Measurements from ENCODE around the gene LSP1. TPM values are rescaled to one million over a fixed set of nuclear protein-coding genes. Genes with fewer than 3 reads are reported as not detected.

Gene LSP1
- total and polyA plus RNA-seq, 2 experiments from 2014 or later = 2.8 TPM; not detected in 1

- Histone ChIP-seq H3K36me3 (no peaks in the 10 kb centered on the region), H3K9me3 (ENCODE audit: low read depth) (no peaks in the 10 kb centered on the region), H3K27me3 (no peaks in the 10 kb centered on the region), H3K4me3 (no peak overlapping the region), H3K27ac (no peak overlapping the region), H3K4me1 (ENCODE audit: low read depth) (no peaks in the 10 kb centered on the region)
- no peak for DNase-seq (ENCODE audit: low read depth in 1 of 2, low spot score in 1 of 2)
- TF ChIP-seq CTCF (IDR thresholded peaks at IDR 0.05; ENCODE audit: low read depth, low read length) = no peak
These were observed 62.9 kb downstream of the LSP1 start for GRCh38 chr11:1915795-1916131.

- no peak overlapping the region for H3K4me3 ChIP-seq
- H3K27ac ChIP-seq = no peak overlapping the region
- no peaks in the 10 kb centered on the region for H3K36me3 ChIP-seq
- H3K4me1 ChIP-seq (ENCODE audit: low read depth) = no peaks in the 10 kb centered on the region
- no peaks in the 10 kb centered on the region for H3K9me3 ChIP-seq (ENCODE audit: low read depth)
- H3K27me3 ChIP-seq = no peaks in the 10 kb centered on the region
- TF ChIP-seq CTCF (IDR thresholded peaks at IDR 0.05; ENCODE audit: low read depth, low read length) = no peak
- DNase-seq (ENCODE audit: low read depth in 1 of 2, low spot score in 1 of 2) = no peak
These were observed 63.5 kb downstream of the LSP1 start for GRCh38 chr11:1916132-1916985.

GRCh38 chr11:1916986-1917522 is 64.2 kb downstream of the LSP1 start:
- H3K4me3 ChIP-seq = no peak overlapping the region
- no peak for TF ChIP-seq CTCF (IDR thresholded peaks at IDR 0.05; ENCODE audit: low read depth, low read length)
- no peak overlapping the region for H3K27ac ChIP-seq
- DNase-seq (ENCODE audit: low read depth in 1 of 2, low spot score in 1 of 2) = no peak
- H3K4me1 ChIP-seq (ENCODE audit: low read depth) = no peaks in the 10 kb centered on the region
- H3K36me3 ChIP-seq = no peaks in the 10 kb centered on the region
- H3K27me3 ChIP-seq = no peaks in the 10 kb centered on the region
- H3K9me3 ChIP-seq (ENCODE audit: low read depth) = no peaks in the 10 kb centered on the region

- H3K27ac ChIP-seq = no peak overlapping the region
- H3K9me3 ChIP-seq (ENCODE audit: low read depth) = no peaks in the 10 kb centered on the region
- H3K4me3 ChIP-seq = no peak overlapping the region
- H3K36me3 ChIP-seq = no peaks in the 10 kb centered on the region
- TF ChIP-seq CTCF (IDR thresholded peaks at IDR 0.05; ENCODE audit: low read depth, low read length) = peak; percentile 32
- no peaks in the 10 kb centered on the region for H3K27me3 ChIP-seq
- no peaks in the 10 kb centered on the region for H3K4me1 ChIP-seq (ENCODE audit: low read depth)
- DNase-seq (ENCODE audit: low read depth in 1 of 2, low spot score in 1 of 2) = no peak
These were observed 64.9 kb downstream of the LSP1 start for GRCh38 chr11:1917523-1918435.

GRCh38 chr11:1918436-1919315 is 65.8 kb downstream of the LSP1 start:
- H3K27ac ChIP-seq = no peak overlapping the region
- no peaks in the 10 kb centered on the region for H3K4me1 ChIP-seq (ENCODE audit: low read depth)
- no peak for DNase-seq (ENCODE audit: low read depth in 1 of 2, low spot score in 1 of 2)
- H3K36me3 ChIP-seq = no peaks in the 10 kb centered on the region
- no peak overlapping the region for H3K4me3 ChIP-seq
- no peaks in the 10 kb centered on the region for H3K27me3 ChIP-seq
- no peaks in the 10 kb centered on the region for H3K9me3 ChIP-seq (ENCODE audit: low read depth)
- no peak for TF ChIP-seq CTCF (IDR thresholded peaks at IDR 0.05; ENCODE audit: low read depth, low read length)
